Measurements from ENCODE around the gene PCGF2.

The PCGF2 gene

GRCh38 chr17:38716368-38717005 is 31.6 kb downstream of the PCGF2 start:
- DNase-seq = no peak

- DNase-seq = no peak
Observed at GRCh38 chr17:38715216-38715943, 32.8 kb downstream of the PCGF2 start.

- no peak for DNase-seq
Observed at GRCh38 chr17:38713456-38714075, 34.6 kb downstream of the PCGF2 start.

- DNase-seq = no peak
Observed at GRCh38 chr17:38712593-38712992, 35.5 kb downstream of the PCGF2 start.

- DNase-seq = no peak
Observed at GRCh38 chr17:38711792-38712571, 36.2 kb downstream of the PCGF2 start.

GRCh38 chr17:38710985-38711384 is 37.2 kb downstream of the PCGF2 start:
- no peak for DNase-seq

GRCh38 chr17:38710604-38710962 is 37.6 kb downstream of the PCGF2 start:
- no peak for DNase-seq

GRCh38 chr17:38709864-38710603 is 38.1 kb downstream of the PCGF2 start:
- DNase-seq = no peak

GRCh38 chr17:38709104-38709820 is 38.9 kb downstream of the PCGF2 start:
- DNase-seq = no peak

GRCh38 chr17:38707678-38708351 is 40.3 kb downstream of the PCGF2 start:
- DNase-seq = no peak

GRCh38 chr17:38706505-38707216 is 41.5 kb downstream of the PCGF2 start:
- no peak for DNase-seq

GRCh38 chr17:38705803-38706504 is 42.2 kb downstream of the PCGF2 start:
- peak in 2 of 4 experiments; percentile 18 to 47 for DNase-seq

- no peak for DNase-seq
Observed at GRCh38 chr17:38705523-38705802, 42.7 kb downstream of the PCGF2 start.

GRCh38 chr17:38704606-38705522 is 43.3 kb downstream of the PCGF2 start, which contains the start of gene MLLT6:
MLLT6 (plus strand) TSS chr17:38705273; CDS start chr17:38705633, 360 bp downstream.
- DNase-seq = peak; percentile 61 to 76 (median 69)

GRCh38 chr17:38703742-38704605 is 44.2 kb downstream of the PCGF2 start:
- DNase-seq = peak; percentile 53 to 76 (median 68)

GRCh38 chr17:38702916-38703741 is 45.0 kb downstream of the PCGF2 start:
- DNase-seq = no peak
